Adrenal gland (tissue), 5 donors: ENCODE data around the gene HOXA9.

Source experiments
- CTCF ChIP-seq, 6 experiments: fragments of 450-650 bp in 4 of 6; fragments of 200-600 bp in 2 of 6; sonication (generic) in 1 of 6; IDR thresholded peaks; 1 replicate in 5 of 6; 2 replicates in 1 of 6; pipeline versions ENCODE4 v1.5.1 to v1.8.0; 2016 to 2021; ENCODE audit warnings: antibody characterized with exemption in 6 of 6, mild to moderate bottlenecking in 2 of 6, moderate library complexity in 1 of 6
- POLR2A ChIP-seq, 2 donors: fragments of 450-650 bp; IDR thresholded peaks; one replicate each; pipeline ENCODE4 v1.6.1; 2017; ENCODE audit warnings: antibody characterized with exemption in 2 of 2, mild to moderate bottlenecking in 2 of 2, moderate library complexity in 1 of 2
- donor health status: DM: no; HTN: no; CAD: no.

GRCh38 chr7:27191161-27191731, 25.9 kb upstream of the HOXA9 start:
- TF ChIP-seq CTCF (IDR thresholded peaks at IDR 0.05): no peak
- TF ChIP-seq POLR2A (IDR thresholded peaks at IDR 0.05): no peak
